HepG2 (cell line): Measurements from ENCODE around the gene IGF2. TPM values are rescaled to one million over a fixed set of nuclear protein-coding genes. Genes with fewer than 3 reads are reported as not detected.

Experiments
- HOXA7 ChIP-seq: sonication (generic); formaldehyde crosslinking; IDR thresholded peaks from 2 replicates; pipeline ENCODE4 v1.8.1; 2022; ENCODE audit warnings: mild to moderate bottlenecking, missing genetic modification reagents, moderate library complexity
- MED8 ChIP-seq: sonication (generic); formaldehyde crosslinking; IDR thresholded peaks from 2 replicates; pipeline ENCODE4 v1.8.1; 2023; ENCODE audit warnings: mild to moderate bottlenecking, missing genetic modification reagents; ENCODE audit not compliant: insufficient replicate concordance
- NFKB2 ChIP-seq: sonication (generic); formaldehyde crosslinking; IDR thresholded peaks from 2 replicates; pipeline ENCODE4 v1.4.0; 2020; ENCODE audit warnings: missing genetic modification reagents, borderline replicate concordance
- NFRKB ChIP-seq: fragments of 450-650 bp; IDR thresholded peaks from 2 replicates; pipeline ENCODE4 v1.6.1; 2017
- NFYB ChIP-seq: sonication (generic); formaldehyde crosslinking; IDR thresholded peaks from 2 replicates; pipeline ENCODE4 v1.4.0; 2020; ENCODE audit warnings: missing genetic modification reagents
- SPEN ChIP-seq: sonication (generic); formaldehyde crosslinking; IDR thresholded peaks from 2 replicates; pipeline ENCODE4 v1.5.1; 2020; ENCODE audit warnings: low read depth, mild to moderate bottlenecking, missing genetic modification reagents
- TBL1XR1 ChIP-seq: fragments of 150-350 bp; IDR thresholded peaks from 2 replicates; pipeline ENCODE4 v1.6.1; 2014; ENCODE audit warnings: borderline replicate concordance, low read length; ENCODE audit not compliant: partially characterized antibody
- ZNF232 ChIP-seq: sonication (generic); formaldehyde crosslinking; IDR thresholded peaks from 2 replicates; pipeline ENCODE4 v1.4.0; 2020; ENCODE audit warnings: missing genetic modification reagents, borderline replicate concordance
- ZNF260 ChIP-seq: sonication (generic); formaldehyde crosslinking; IDR thresholded peaks from 2 replicates; pipeline ENCODE4 v1.4.0; 2020; ENCODE audit warnings: missing genetic modification reagents, low read depth, mild to moderate bottlenecking, borderline replicate concordance
- ZNF326 ChIP-seq: sonication (generic); formaldehyde crosslinking; IDR thresholded peaks from 2 replicates; pipeline ENCODE4 v1.4.0; 2020; ENCODE audit warnings: missing genetic modification reagents, borderline replicate concordance
- ZNF577 ChIP-seq: sonication (generic); formaldehyde crosslinking; IDR thresholded peaks from 2 replicates; pipeline ENCODE4 v1.4.0; 2020; ENCODE audit warnings: mild to moderate bottlenecking, low read depth, missing genetic modification reagents, borderline replicate concordance
- ZNF75D ChIP-seq: sonication (generic); formaldehyde crosslinking; IDR thresholded peaks from 2 replicates; pipeline ENCODE4 v1.8.1; 2023; ENCODE audit warnings: missing genetic modification reagents, mild to moderate bottlenecking, borderline replicate concordance
- ZNF891 ChIP-seq: sonication (generic); formaldehyde crosslinking; IDR thresholded peaks from 2 replicates; pipeline ENCODE4 v1.5.0; 2020; ENCODE audit warnings: mild to moderate bottlenecking, missing genetic modification reagents
- ZSCAN29 ChIP-seq: sonication (generic); formaldehyde crosslinking; conservative IDR thresholded peaks from 2 replicates; pipeline ENCODE4 v1.4.0; 2020; ENCODE audit warnings: mild to moderate bottlenecking, missing genetic modification reagents
- polyA plus RNA-seq, 8 experiments: library from polyadenylated mRNA; depleted of rRNA in 3 of 8; stranded (reverse) in 7 of 8; unstranded in 1 of 8; fragments of >200 nt; fragmentation: Illumina TruSeq in 4 of 8; extraction: Trizol in 4 of 8; gene quantifications; 2 replicates each; pipeline versions ENCODE4 v1.2.1 to v1.2.3, GENCODE V29; 2011 to 2016; ENCODE audit warnings: low read depth in 4 of 8, missing spikeins in 1 of 8, mixed read lengths in 1 of 8; ENCODE audit not compliant: insufficient read depth in 1 of 8
- total RNA-seq, 5 experiments: library from RNA; depleted of rRNA; stranded (reverse); fragments of >200 nt; fragmentation: Illumina TruSeq; extraction: Trizol; gene quantifications; 2 replicates each; pipeline ENCODE4 v1.2.3, GENCODE V29; 2016; ENCODE audit warnings: low read depth in 1 of 5
- TF ChIP-seq, protein P1 (sequence below): sonication (generic); IDR thresholded peaks from 2 replicates; pipeline ENCODE4 v1.6.1; 2016; ENCODE audit warnings: low read depth, borderline replicate concordance
- TF ChIP-seq, protein P2 (sequence below): sonication (generic); formaldehyde crosslinking; IDR thresholded peaks from 2 replicates; pipeline ENCODE4 v1.8.0; 2022; ENCODE audit warnings: low read depth, missing genetic modification reagents
- TF ChIP-seq, protein P3 (sequence below): sonication (generic); formaldehyde crosslinking; IDR thresholded peaks from 2 replicates; pipeline ENCODE4 v1.5.1; 2020; ENCODE audit warnings: mild to moderate bottlenecking, missing genetic modification reagents
- TF ChIP-seq, protein P4 (sequence below): sonication (generic); formaldehyde crosslinking; IDR thresholded peaks from 2 replicates; pipeline ENCODE4 v1.4.0; 2020; ENCODE audit warnings: missing genetic modification reagents
- TF ChIP-seq, protein P5 (sequence below): sonication (generic); formaldehyde crosslinking; IDR thresholded peaks from 2 replicates; pipeline ENCODE4 v1.8.0; 2022; ENCODE audit warnings: mild to moderate bottlenecking, missing genetic modification reagents, borderline replicate concordance

IGF2 gene
- total and polyA plus RNA-seq, 2 of the 13 experiments (the other 11 are each of a cell fraction or from before 2014, with no cell fraction given), result 79.1 to 254 TPM

DNA sequence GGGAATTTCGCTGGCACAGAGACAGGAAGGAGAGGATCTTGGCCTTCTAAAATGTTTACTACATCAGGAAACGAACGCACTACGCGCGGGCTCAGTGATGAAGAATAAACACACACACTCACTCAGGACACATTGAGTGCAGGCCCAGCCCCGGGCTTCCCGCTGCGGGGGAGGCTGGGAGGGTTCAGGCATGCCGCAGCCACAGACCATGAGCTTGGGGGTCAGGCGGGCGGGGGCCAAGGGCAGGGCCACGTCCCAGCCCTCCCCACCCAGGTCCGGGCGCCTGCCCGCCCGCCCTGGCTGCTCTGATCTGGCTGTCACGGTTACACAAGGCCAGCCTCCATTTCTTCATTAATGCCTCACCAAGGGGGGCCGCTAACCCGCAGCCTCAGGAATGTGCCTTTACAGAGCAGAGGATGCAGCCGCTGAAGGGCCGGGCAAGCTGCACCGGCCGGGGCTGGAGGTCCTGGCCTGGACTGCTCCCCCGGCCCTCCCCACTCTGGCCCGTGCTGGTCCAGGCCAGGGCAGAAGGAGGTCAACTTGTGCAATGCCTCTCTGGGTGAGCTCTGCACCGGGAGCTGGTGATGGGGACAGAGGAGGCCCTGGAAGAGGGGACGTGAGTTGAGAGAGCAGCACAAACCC, 41.7 kb downstream of the IGF2 start (continued):
- no peak for TF ChIP-seq ZNF577 (CRISPR knock-in tag)
- no peak for TF ChIP-seq NFYB (CRISPR knock-in tag)
- no peak for TF ChIP-seq ZNF232 (CRISPR knock-in tag)
- TF ChIP-seq, protein P1, sequence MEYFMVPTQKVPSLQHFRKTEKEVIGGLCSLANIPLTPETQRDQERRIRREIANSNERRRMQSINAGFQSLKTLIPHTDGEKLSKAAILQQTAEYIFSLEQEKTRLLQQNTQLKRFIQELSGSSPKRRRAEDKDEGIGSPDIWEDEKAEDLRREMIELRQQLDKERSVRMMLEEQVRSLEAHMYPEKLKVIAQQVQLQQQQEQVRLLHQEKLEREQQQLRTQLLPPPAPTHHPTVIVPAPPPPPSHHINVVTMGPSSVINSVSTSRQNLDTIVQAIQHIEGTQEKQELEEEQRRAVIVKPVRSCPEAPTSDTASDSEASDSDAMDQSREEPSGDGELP, result peak; percentile 57; the same call in 1 of the 2 replicates
- TF ChIP-seq, protein P2, sequence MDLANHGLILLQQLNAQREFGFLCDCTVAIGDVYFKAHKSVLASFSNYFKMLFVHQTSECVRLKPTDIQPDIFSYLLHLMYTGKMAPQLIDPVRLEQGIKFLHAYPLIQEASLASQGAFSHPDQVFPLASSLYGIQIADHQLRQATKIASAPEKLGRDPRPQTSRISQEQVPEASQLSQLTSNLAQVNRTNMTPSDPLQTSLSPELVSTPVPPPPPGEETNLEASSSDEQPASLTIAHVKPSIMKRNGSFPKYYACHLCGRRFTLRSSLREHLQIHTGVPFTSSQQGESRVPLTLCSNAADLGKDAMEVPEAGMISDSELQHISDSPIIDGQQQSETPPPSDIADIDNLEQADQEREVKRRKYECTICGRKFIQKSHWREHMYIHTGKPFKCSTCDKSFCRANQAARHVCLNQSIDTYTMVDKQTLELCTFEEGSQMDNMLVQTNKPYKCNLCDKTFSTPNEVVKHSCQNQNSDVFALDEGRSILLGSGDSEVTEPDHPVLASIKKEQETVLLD (CRISPR knock-in tag), result no peak
- TF ChIP-seq, protein P3, sequence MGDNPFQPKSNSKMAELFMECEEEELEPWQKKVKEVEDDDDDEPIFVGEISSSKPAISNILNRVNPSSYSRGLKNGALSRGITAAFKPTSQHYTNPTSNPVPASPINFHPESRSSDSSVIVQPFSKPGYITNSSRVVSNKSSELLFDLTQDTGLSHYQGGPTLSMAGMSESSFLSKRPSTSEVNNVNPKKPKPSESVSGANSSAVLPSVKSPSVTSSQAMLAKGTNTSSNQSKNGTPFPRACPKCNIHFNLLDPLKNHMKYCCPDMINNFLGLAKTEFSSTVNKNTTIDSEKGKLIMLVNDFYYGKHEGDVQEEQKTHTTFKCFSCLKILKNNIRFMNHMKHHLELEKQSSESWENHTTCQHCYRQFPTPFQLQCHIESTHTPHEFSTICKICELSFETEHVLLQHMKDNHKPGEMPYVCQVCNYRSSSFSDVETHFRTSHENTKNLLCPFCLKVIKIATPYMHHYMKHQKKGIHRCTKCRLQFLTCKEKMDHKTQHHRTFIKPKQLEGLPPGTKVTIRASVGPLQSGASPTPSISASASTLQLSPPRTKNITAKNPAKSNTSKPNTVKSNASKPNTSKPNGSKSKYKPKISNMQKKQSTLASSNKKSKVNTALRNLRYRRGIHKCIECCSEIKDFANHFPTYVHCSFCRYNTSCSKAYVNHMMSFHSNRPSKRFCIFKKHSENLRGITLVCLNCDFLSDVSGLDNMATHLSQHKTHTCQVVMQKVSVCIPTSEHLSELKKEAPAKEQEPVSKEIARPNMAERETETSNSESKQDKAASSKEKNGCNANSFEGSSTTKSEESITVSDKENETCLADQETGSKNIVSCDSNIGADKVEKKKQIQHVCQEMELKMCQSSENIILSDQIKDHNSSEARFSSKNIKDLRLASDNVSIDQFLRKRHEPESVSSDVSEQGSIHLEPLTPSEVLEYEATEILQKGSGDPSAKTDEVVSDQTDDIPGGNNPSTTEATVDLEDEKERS, result 0 out of 2 replicates have a peak, but pooled peaks have one; percentile 27
- no peak for TF ChIP-seq TBL1XR1
- no peak for TF ChIP-seq ZNF260 (CRISPR knock-in tag)
- TF ChIP-seq ZNF75D (CRISPR knock-in tag), result no peak
- no peak for TF ChIP-seq HOXA7 (CRISPR knock-in tag)
- TF ChIP-seq SPEN, result peak; percentile 52; the same call in 1 of the 2 replicates
- TF ChIP-seq ZNF891 (CRISPR knock-in tag), result 0 out of 2 replicates have a peak, but pooled peaks have one; percentile 5
- 0 out of 2 replicates have a peak, but pooled peaks have one; percentile 49 for TF ChIP-seq ZSCAN29
- TF ChIP-seq, protein P4, sequence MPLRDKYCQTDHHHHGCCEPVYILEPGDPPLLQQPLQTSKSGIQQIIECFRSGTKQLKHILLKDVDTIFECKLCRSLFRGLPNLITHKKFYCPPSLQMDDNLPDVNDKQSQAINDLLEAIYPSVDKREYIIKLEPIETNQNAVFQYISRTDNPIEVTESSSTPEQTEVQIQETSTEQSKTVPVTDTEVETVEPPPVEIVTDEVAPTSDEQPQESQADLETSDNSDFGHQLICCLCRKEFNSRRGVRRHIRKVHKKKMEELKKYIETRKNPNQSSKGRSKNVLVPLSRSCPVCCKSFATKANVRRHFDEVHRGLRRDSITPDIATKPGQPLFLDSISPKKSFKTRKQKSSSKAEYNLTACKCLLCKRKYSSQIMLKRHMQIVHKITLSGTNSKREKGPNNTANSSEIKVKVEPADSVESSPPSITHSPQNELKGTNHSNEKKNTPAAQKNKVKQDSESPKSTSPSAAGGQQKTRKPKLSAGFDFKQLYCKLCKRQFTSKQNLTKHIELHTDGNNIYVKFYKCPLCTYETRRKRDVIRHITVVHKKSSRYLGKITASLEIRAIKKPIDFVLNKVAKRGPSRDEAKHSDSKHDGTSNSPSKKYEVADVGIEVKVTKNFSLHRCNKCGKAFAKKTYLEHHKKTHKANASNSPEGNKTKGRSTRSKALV (CRISPR knock-in tag), result peak; percentile 75; the same call in 1 of the 2 replicates
- TF ChIP-seq, protein P5, sequence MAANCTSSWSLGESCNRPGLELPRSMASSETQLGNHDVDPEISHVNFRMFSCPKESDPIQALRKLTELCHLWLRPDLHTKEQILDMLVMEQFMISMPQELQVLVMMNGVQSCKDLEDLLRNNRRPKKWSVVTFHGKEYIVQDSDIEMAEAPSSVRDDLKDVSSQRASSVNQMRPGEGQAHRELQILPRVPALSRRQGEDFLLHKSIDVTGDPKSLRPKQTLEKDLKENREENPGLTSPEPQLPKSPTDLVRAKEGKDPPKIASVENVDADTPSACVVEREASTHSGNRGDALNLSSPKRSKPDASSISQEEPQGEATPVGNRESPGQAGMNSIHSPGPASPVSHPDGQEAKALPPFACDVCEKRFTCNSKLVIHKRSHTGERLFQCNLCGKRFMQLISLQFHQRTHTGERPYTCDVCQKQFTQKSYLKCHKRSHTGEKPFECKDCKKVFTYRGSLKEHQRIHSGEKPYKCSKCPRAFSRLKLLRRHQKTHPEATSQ, result no peak
- TF ChIP-seq ZNF326, result no peak
- peak; percentile 84 for TF ChIP-seq MED8 (CRISPR knock-in tag)
- TF ChIP-seq NFKB2 (CRISPR knock-in tag), result no peak; the same call in 1 of the 2 replicates
- no peak for TF ChIP-seq NFRKB
